ENCODE data around the gene SORT1. TPM values are rescaled to one million over a fixed set of nuclear protein-coding genes. Genes with fewer than 3 reads are reported as not detected.

Gene SORT1
- total and polyA plus RNA-seq, 2 of the 4 experiments (the other 2 are of a cell fraction), result 15.8 to 16.7 TPM

- Histone ChIP-seq H3K4me1 (ENCODE audit: control insufficient read depth, insufficient read depth, low read length) (no peaks in the 10 kb centered on the region), H2AFZ (replicated peaks; ENCODE audit: low read length, poor library complexity) (peak overlapping the region; percentile 1), H2BK120ac (ENCODE audit: low read depth, low read length) (0 out of 2 replicates have a peak overlapping the region, but pooled peaks have one; percentile 16), H3K23ac (ENCODE audit: low read depth, low read length) (no peak overlapping the region), H2AK9ac (replicated peaks; ENCODE audit: low read depth, low read length, poor library complexity) (no peak overlapping the region), H3K4me2 (ENCODE audit: low read depth, low read length) (no peak overlapping the region), H3K9me1 (ENCODE audit: insufficient read depth, low read length) (peaks cover 3% of the 10 kb centered on the region; the same call in 1 of the 2 replicates), H2BK15ac (ENCODE audit: low read depth, low read length) (no peak overlapping the region), H4K91ac (ENCODE audit: insufficient read depth, low read depth, low read length) (no peak overlapping the region), H2AK5ac (ENCODE audit: low read depth, low read length) (no peak overlapping the region; the same call in 1 of the 2 replicates), H3K4me3 (ENCODE audit: insufficient read depth, low read depth, low read length) (no peak overlapping the region), H3K18ac (ENCODE audit: low read depth, low read length) (no peak overlapping the region), H3K14ac (replicated peaks; ENCODE audit: low read depth, low read length) (no peak overlapping the region), H3K79me1 (ENCODE audit: low read depth in 1 of 2, low read length in 2 of 2) (no peaks in the 10 kb centered on the region), H3K27me3 (ENCODE audit: control insufficient read depth, insufficient read depth, low read length) (no peaks in the 10 kb centered on the region), H3K56ac (ENCODE audit: extremely low read depth, insufficient read depth, low read length) (no peak overlapping the region), H3K36me3 (ENCODE audit: control insufficient read depth, insufficient read depth, low read length) (no peaks in the 10 kb centered on the region), H3K9ac (ENCODE audit: low read depth, low read length) (no peak overlapping the region), H2BK5ac (ENCODE audit: low read depth, low read length, poor library complexity, severe bottlenecking) (no peak overlapping the region), H4K20me1 (ENCODE audit: insufficient read depth, low read length) (no peaks in the 10 kb centered on the region), H3K9me3 (ENCODE audit: control insufficient read depth, insufficient read depth, low read length) (no peaks in the 10 kb centered on the region), H2BK20ac (ENCODE audit: low read depth, low read length) (no peak overlapping the region), H3K4ac (ENCODE audit: low read depth, low read length) (no peak overlapping the region), H3K27ac (ENCODE audit: insufficient read depth, low read length) (no peak overlapping the region), H4K8ac (ENCODE audit: low read depth in 2 of 2, low read length in 2 of 2) (no peak overlapping the region), H4K5ac (ENCODE audit: low read depth, low read length) (no peak overlapping the region)
- TF ChIP-seq SMC3 (IDR thresholded peaks at IDR 0.05; ENCODE audit: low read depth, low read length) (no peak), ELK1 (IDR thresholded peaks at IDR 0.05; ENCODE audit: borderline replicate concordance, low read depth, low read length) (no peak), BHLHE40 (IDR thresholded peaks at IDR 0.05; ENCODE audit: low read depth, low read length) (no peak), MAZ (IDR thresholded peaks at IDR 0.05; ENCODE audit: borderline replicate concordance, low read depth, low read length) (no peak), RFX5 (IDR thresholded peaks at IDR 0.05; ENCODE audit: low read depth, low read length) (no peak), NFE2L2 (IDR thresholded peaks at IDR 0.05; ENCODE audit: low read depth, low read length) (no peak), RAD21 (IDR thresholded peaks at IDR 0.05; ENCODE audit: low read length) (no peak), MAFK (IDR thresholded peaks at IDR 0.05; ENCODE audit: low read depth, low read length) (no peak)
- POLR2A ChIA-PET (ENCODE audit: unreplicated experiment), result no interaction called here
- BruUV-seq (replicated peaks), result no TSS peak
- ATAC-seq (ENCODE audit: low read depth), result no peak
- DNase-seq, result no peak
- in situ Hi-C loops (cut with MboI; ENCODE audit: low sequenced_read_pairs) (no loop called here), intact Hi-C loops (cut with micrococcal nuclease) (no loop called here), dilution Hi-C loops (cut with HindIII; ENCODE audit: low sequenced_read_pairs, unreplicated experiment) (no loop called here)
- WGBS, 2 experiments (ENCODE audit: extremely low coverage in 2 of 2, insufficient read length in 1 of 2), result 57% methylated on average over 1 of the region's 6 CpGs; no CpG with 5 or more reads in 1 of the 2 experiments
- CTCF ChIA-PET, result no interaction called here
Observed at GRCh38 chr1:109290998-109291397, 106.7 kb downstream of the SORT1 start.
